HEK293 (cell line): Measurements from ENCODE around the gene POLR2E.
A peak's percentile ranks its signal among the peaks of the same experiment; 100 is the strongest.

Source experiments
- CTCF ChIA-PET: fragments of 350-600 bp; formaldehyde crosslinking; extraction: SDS; loops from one replicate; lab custom pipeline; 2021; ENCODE audit warnings: antibody characterized with exemption; lab: Yijun Ruan, JAX
- POLR2A ChIA-PET: fragments of 300-600 bp; formaldehyde crosslinking; extraction: SDS; loops from one replicate; lab custom pipeline; 2020; ENCODE audit warnings: antibody characterized with exemption, inconsistent platforms; lab: Yijun Ruan, JAX
- H3K27ac ChIP-seq: fragments of 200-500 bp; sonication (Bioruptor generic); 2 replicates; pipeline ENCODE4 v1.5.1; 2014; ENCODE audit warnings: low read depth, low read length, control low read depth, inconsistent platforms; ENCODE audit errors: extremely low read depth
- H3K36me3 ChIP-seq, 2 experiments: fragments of 200-500 bp in 1 of 2; sonication (Bioruptor generic) in 1 of 2; 1 replicate in 1 of 2; 2 replicates in 1 of 2; pipeline ENCODE4 v1.5.1; 2014 to 2017; ENCODE audit warnings: inconsistent platforms in 2 of 2, low read length in 2 of 2; ENCODE audit not compliant: control insufficient read depth in 2 of 2, insufficient read depth in 1 of 2
- H3K4me1 ChIP-seq: fragments of 200-500 bp; sonication (Bioruptor generic); 2 replicates; pipeline ENCODE4 v1.5.1; 2014; ENCODE audit warnings: mild to moderate bottlenecking, low read length, inconsistent platforms; ENCODE audit not compliant: control insufficient read depth, insufficient read depth
- H3K4me3 ChIP-seq: 2 replicates; pipeline ENCODE4 v1.5.1; 2011; ENCODE audit warnings: low read depth, mild to moderate bottlenecking, control low read depth, low read length, moderate library complexity
- H3K9me3 ChIP-seq: fragments of 200-500 bp; sonication (Bioruptor generic); 2 replicates; pipeline ENCODE4 v1.5.1; 2014; ENCODE audit warnings: low read depth, low read length, inconsistent platforms; ENCODE audit not compliant: control insufficient read depth, insufficient read depth
- BCL11B ChIP-seq: fragments of 450-650 bp; formaldehyde crosslinking; IDR thresholded peaks from 2 replicates; pipeline ENCODE4 v1.5.1; 2016; ENCODE audit warnings: low read depth, missing biosample characterization, missing genetic modification characterization
- KLF8 ChIP-seq: fragments of 450-650 bp; formaldehyde crosslinking; IDR thresholded peaks from 2 replicates; pipeline ENCODE4 v1.5.1; 2016; ENCODE audit warnings: missing biosample characterization, missing genetic modification characterization
- ZBTB17 ChIP-seq: fragments of 450-650 bp; formaldehyde crosslinking; IDR thresholded peaks from 2 replicates; pipeline ENCODE4 v1.5.1; 2016; ENCODE audit warnings: missing biosample characterization, missing genetic modification characterization
- ZBTB7A ChIP-seq: fragments of 450-650 bp; formaldehyde crosslinking; IDR thresholded peaks from 2 replicates; pipeline ENCODE4 v1.5.1; 2016; ENCODE audit warnings: low read depth, missing biosample characterization, missing genetic modification characterization
- ZFP3 ChIP-seq: fragments of 450-650 bp; formaldehyde crosslinking; IDR thresholded peaks from 2 replicates; pipeline ENCODE4 v1.5.1; 2016; ENCODE audit warnings: low read depth, missing biosample characterization, missing genetic modification characterization
- ZFP69B ChIP-seq: fragments of 450-650 bp; formaldehyde crosslinking; IDR thresholded peaks from 2 replicates; pipeline ENCODE4 v1.5.1; 2016; ENCODE audit warnings: missing biosample characterization, missing genetic modification characterization
- ZNF114 ChIP-seq: fragments of 450-650 bp; formaldehyde crosslinking; IDR thresholded peaks from 2 replicates; pipeline ENCODE4 v1.5.0; 2017; ENCODE audit warnings: missing biosample characterization, missing genetic modification characterization
- ZNF121 ChIP-seq: fragments of 450-650 bp; formaldehyde crosslinking; IDR thresholded peaks from 2 replicates; pipeline ENCODE4 v1.5.1; 2016; ENCODE audit warnings: missing biosample characterization, missing genetic modification characterization
- ZNF16 ChIP-seq: fragments of 450-650 bp; formaldehyde crosslinking; IDR thresholded peaks from 2 replicates; pipeline ENCODE4 v1.5.1; 2016; ENCODE audit warnings: low read depth, missing biosample characterization, missing genetic modification characterization
- ZNF391 ChIP-seq: fragments of 450-650 bp; formaldehyde crosslinking; IDR thresholded peaks from 2 replicates; pipeline ENCODE4 v1.5.1; 2016; ENCODE audit warnings: low read depth, missing biosample characterization, missing genetic modification characterization, borderline replicate concordance
- ZNF548 ChIP-seq: fragments of 450-650 bp; formaldehyde crosslinking; IDR thresholded peaks from 2 replicates; pipeline ENCODE4 v1.5.1; 2016; ENCODE audit warnings: missing biosample characterization, missing genetic modification characterization
- ZNF76 ChIP-seq: fragments of 450-650 bp; formaldehyde crosslinking; IDR thresholded peaks from 2 replicates; pipeline ENCODE4; 2016; ENCODE audit warnings: low read depth, missing biosample characterization, missing genetic modification characterization, borderline replicate concordance
- TF ChIP-seq, protein P1 (sequence below): fragments of 450-650 bp; formaldehyde crosslinking; IDR thresholded peaks from 2 replicates; pipeline ENCODE4 v1.5.1; 2016; ENCODE audit warnings: missing biosample characterization, missing genetic modification characterization
- TF ChIP-seq, protein P2 (sequence below): fragments of 450-650 bp; formaldehyde crosslinking; IDR thresholded peaks from 2 replicates; pipeline ENCODE4 v1.5.1; 2016; ENCODE audit warnings: missing biosample characterization, missing genetic modification characterization
- TF ChIP-seq, protein P3 (sequence below): fragments of 450-650 bp; formaldehyde crosslinking; IDR thresholded peaks from 2 replicates; pipeline ENCODE4 v1.5.1; 2016; ENCODE audit warnings: missing biosample characterization, missing genetic modification characterization
- TF ChIP-seq, protein P4 (sequence below): fragments of 450-650 bp; formaldehyde crosslinking; IDR thresholded peaks from 2 replicates; pipeline ENCODE4 v1.5.1; 2016; ENCODE audit warnings: missing biosample characterization, missing genetic modification characterization
- TF ChIP-seq, protein P5 (sequence below): fragments of 450-650 bp; formaldehyde crosslinking; IDR thresholded peaks from 2 replicates; pipeline ENCODE4 v1.5.1; 2016; ENCODE audit warnings: missing biosample characterization, missing genetic modification characterization

POLR2E gene

DNA sequence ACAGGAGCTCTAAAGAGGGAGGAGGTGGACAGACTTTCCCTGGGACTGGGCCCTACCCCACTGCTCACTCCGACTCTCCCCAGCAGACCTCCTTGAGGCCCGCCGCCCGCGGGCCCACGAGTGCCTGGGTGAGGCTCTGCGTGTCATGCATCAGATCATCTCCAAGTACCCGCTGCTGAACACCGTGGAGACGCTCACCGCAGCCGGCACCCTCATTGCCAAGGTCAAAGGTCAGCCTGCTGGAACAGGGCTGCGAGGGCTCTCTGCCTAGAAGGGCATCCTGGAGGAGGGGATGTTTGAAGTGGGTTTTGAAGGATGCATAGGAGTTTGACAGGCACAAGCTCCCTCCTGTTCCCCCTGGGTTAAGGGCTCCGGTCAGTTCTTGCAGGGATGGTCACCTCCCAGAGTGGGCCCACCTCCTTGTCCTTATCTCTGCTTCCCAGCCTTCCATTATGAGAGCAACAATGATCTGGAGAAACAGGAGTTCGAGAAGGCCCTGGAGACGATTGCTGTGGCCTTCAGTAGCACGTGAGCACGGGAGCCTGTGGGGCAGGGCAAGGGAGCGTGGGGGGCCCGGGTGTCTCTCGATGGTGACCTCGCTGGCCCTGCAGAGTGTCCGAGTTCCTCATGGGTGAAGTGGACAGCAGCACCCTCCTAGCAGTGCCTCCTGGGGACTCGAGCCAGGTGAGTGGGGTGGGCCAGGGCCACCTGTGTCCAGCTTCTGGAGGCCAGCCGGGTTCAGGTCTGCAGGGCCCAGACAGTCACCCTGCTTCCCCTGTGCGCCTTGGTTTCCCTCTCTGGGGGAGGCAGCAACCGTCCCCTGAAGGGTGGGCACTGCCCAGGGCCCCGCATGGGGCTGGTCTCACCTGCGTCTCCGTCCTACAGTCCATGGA is 21.9 kb downstream of the POLR2E start:
- H3K36me3 ChIP-seq, result no peaks in the 10 kb centered on the region
- no peaks in the 10 kb centered on the region for H3K4me1 ChIP-seq
- ChIA-PET CTCF (interaction anchor here (0.5 kb wide), 1 partner anchor 279 kb away, joined by 5 read pairs; no protein-coding TSS in a partner anchor), POLR2A (interaction anchor here (1.4 kb wide), 1 partner anchor 8 kb away, joined by 5 read pairs; no protein-coding TSS in a partner anchor)
- H3K9me3 ChIP-seq, result no peaks in the 10 kb centered on the region
- TF ChIP-seq ZNF114 (tag by site-specific recombination), result no peak
- TF ChIP-seq, protein P1, sequence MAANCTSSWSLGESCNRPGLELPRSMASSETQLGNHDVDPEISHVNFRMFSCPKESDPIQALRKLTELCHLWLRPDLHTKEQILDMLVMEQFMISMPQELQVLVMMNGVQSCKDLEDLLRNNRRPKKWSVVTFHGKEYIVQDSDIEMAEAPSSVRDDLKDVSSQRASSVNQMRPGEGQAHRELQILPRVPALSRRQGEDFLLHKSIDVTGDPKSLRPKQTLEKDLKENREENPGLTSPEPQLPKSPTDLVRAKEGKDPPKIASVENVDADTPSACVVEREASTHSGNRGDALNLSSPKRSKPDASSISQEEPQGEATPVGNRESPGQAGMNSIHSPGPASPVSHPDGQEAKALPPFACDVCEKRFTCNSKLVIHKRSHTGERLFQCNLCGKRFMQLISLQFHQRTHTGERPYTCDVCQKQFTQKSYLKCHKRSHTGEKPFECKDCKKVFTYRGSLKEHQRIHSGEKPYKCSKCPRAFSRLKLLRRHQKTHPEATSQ (tag by site-specific recombination), result no peak
- TF ChIP-seq, protein P2, sequence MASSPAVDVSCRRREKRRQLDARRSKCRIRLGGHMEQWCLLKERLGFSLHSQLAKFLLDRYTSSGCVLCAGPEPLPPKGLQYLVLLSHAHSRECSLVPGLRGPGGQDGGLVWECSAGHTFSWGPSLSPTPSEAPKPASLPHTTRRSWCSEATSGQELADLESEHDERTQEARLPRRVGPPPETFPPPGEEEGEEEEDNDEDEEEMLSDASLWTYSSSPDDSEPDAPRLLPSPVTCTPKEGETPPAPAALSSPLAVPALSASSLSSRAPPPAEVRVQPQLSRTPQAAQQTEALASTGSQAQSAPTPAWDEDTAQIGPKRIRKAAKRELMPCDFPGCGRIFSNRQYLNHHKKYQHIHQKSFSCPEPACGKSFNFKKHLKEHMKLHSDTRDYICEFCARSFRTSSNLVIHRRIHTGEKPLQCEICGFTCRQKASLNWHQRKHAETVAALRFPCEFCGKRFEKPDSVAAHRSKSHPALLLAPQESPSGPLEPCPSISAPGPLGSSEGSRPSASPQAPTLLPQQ (tag by site-specific recombination), result peak; percentile 59
- no peak for TF ChIP-seq BCL11B (tag by site-specific recombination)
- no peak for TF ChIP-seq ZNF76 (tag by site-specific recombination)
- TF ChIP-seq, protein P3, sequence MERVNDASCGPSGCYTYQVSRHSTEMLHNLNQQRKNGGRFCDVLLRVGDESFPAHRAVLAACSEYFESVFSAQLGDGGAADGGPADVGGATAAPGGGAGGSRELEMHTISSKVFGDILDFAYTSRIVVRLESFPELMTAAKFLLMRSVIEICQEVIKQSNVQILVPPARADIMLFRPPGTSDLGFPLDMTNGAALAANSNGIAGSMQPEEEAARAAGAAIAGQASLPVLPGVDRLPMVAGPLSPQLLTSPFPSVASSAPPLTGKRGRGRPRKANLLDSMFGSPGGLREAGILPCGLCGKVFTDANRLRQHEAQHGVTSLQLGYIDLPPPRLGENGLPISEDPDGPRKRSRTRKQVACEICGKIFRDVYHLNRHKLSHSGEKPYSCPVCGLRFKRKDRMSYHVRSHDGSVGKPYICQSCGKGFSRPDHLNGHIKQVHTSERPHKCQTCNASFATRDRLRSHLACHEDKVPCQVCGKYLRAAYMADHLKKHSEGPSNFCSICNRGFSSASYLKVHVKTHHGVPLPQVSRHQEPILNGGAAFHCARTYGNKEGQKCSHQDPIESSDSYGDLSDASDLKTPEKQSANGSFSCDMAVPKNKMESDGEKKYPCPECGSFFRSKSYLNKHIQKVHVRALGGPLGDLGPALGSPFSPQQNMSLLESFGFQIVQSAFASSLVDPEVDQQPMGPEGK (tag by site-specific recombination), result no peak
- peak; percentile 96 for TF ChIP-seq ZFP3 (tag by site-specific recombination)
- peak; percentile 74 for TF ChIP-seq ZFP69B (tag by site-specific recombination)
- no peak overlapping the region for H3K27ac ChIP-seq
- H3K4me3 ChIP-seq, result no peak overlapping the region

DNA sequence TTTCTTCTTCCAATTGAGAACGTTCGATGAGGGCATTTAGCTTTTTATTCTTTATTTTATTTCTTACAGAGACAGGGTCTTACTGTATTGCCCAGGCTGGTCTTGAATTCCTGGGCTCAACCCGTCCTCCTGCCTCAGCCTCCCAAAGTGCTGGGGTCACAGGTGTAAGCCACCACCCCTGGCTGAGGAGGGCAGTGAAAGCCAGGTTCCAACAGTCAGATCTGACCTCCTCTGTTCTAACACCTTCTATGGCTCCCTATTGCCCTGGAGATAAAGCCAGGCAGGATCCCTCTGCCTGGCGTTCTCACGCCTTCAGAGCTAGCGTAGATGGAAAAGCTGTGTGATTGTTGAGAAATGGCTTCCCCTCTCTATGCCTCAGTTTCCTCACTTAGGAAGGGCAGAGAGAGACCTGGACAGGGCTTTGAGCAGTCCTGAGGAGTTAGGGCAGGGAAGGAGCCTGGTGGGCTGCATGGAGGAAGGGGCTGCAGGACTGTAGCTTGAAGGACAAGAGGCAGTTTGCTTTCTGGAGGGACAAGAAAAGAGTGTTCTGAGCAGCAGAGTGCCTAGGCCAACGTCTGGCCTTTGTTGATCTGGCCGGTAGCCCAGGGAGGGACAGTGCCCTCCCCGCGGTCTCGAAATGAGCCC is 22.7 kb downstream of the POLR2E start:
- H3K4me1 ChIP-seq, result no peaks in the 10 kb centered on the region
- H3K4me3 ChIP-seq, result no peak overlapping the region
- CTCF ChIA-PET, result interaction anchor here (0.5 to 0.7 kb wide), 4 partner anchors 25 to 279 kb away, joined by 3 to 5 read pairs (median 3); no protein-coding TSS in a partner anchor
- H3K9me3 ChIP-seq, result no peaks in the 10 kb centered on the region
- no peak overlapping the region for H3K27ac ChIP-seq
- no peak for TF ChIP-seq ZBTB17 (tag by site-specific recombination)
- TF ChIP-seq ZNF121, result peak; percentile 96
- no peak for TF ChIP-seq ZNF391
- TF ChIP-seq ZBTB7A (tag by site-specific recombination), result 0 out of 2 replicates have a peak, but pooled peaks have one; percentile 5
- peak; percentile 26; the same call in 1 of the 2 replicates for TF ChIP-seq KLF8 (tag by site-specific recombination)
- TF ChIP-seq, protein P4, sequence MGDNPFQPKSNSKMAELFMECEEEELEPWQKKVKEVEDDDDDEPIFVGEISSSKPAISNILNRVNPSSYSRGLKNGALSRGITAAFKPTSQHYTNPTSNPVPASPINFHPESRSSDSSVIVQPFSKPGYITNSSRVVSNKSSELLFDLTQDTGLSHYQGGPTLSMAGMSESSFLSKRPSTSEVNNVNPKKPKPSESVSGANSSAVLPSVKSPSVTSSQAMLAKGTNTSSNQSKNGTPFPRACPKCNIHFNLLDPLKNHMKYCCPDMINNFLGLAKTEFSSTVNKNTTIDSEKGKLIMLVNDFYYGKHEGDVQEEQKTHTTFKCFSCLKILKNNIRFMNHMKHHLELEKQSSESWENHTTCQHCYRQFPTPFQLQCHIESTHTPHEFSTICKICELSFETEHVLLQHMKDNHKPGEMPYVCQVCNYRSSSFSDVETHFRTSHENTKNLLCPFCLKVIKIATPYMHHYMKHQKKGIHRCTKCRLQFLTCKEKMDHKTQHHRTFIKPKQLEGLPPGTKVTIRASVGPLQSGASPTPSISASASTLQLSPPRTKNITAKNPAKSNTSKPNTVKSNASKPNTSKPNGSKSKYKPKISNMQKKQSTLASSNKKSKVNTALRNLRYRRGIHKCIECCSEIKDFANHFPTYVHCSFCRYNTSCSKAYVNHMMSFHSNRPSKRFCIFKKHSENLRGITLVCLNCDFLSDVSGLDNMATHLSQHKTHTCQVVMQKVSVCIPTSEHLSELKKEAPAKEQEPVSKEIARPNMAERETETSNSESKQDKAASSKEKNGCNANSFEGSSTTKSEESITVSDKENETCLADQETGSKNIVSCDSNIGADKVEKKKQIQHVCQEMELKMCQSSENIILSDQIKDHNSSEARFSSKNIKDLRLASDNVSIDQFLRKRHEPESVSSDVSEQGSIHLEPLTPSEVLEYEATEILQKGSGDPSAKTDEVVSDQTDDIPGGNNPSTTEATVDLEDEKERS (tag by site-specific recombination), result no peak
- peak; percentile 98 for TF ChIP-seq ZNF16 (tag by site-specific recombination)
- no peak for TF ChIP-seq ZNF548
- TF ChIP-seq, protein P5, sequence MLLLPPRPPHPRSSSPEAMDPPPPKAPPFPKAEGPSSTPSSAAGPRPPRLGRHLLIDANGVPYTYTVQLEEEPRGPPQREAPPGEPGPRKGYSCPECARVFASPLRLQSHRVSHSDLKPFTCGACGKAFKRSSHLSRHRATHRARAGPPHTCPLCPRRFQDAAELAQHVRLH (tag by site-specific recombination), result 0 out of 2 replicates have a peak, but pooled peaks have one; percentile 31
- POLR2A ChIA-PET, result interaction anchor here (1.4 kb wide), 1 partner anchor 8 kb away, joined by 5 read pairs; no protein-coding TSS in a partner anchor
- H3K36me3 ChIP-seq, result no peaks in the 10 kb centered on the region
